ENCODE results near the gene HGFAC.

The HGFAC gene

DNA sequence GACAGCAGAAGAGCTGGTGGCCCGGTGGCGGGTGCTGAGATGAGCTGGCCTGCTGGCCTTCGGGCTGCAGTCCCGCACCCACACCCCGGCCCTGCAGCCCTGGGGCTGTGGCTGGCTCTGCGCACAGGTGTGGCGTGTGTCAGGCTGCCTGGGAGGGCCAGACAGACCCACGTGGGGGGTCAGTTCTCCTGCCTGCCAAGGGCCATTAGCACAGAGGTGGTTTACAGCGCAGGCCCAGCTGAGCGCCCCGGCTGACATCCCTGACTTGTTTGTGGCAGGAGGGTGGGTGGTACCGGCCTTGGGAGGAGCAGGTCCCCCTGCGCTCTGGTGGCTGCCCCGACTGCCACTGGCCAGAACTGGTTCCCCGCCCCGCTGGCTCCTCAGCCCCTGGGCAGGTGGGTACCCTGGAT lies 9.4 kb upstream of the HGFAC start:
- no peak for DNase-seq (ENCODE audit: insufficient read length, low spot score)
- FAIRE-seq = no peak
- TF ChIP-seq POLR2AphosphoS5 (IDR thresholded peaks at IDR 0.05; ENCODE audit: low read depth, low read length) (no peak), SPI1 (IDR thresholded peaks at IDR 0.05; ENCODE audit: low read depth, low read length) (no peak)

DNA sequence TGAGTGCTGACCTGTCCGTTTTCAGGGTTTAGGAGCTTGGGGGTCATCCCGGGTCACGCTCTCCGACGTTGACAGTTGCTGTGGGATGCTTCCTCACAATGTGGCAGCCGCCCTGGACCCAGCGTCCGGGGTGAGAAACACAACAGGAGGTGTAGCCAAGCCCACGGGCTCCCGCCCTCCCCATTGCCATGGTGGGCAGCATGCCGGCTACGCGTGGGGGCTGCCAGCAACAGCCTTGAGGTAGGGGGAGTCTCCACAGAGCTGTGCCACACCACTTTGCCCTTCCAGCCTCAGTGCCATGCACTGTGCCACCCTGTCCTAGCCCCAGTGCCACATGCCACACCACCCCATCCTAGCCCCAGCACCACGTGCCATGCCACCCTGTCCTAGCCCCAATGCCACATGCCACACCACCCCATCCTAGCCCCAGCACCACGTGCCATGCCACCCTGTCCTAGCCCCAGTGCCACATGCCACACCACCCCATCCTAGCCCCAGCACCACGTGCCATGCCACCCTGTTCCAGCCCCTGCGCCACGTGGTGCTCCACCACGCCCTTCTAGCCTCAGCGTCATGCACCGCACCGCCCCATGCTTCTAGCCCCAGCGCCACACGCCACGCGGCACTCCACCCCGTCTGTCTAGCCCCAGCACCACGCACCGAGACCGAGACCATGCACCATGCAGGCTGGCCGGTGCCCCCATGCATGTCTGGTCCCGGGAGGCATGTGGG lies 8.5 kb upstream of the HGFAC start:
- FAIRE-seq (no peak), DNase-seq (ENCODE audit: insufficient read length, low spot score) (no peak)
- TF ChIP-seq TAF1 (IDR thresholded peaks at IDR 0.05; ENCODE audit: low read depth, low read length) = no peak
- no peak for TF ChIP-seq POLR2A (IDR thresholded peaks at IDR 0.05; ENCODE audit: low read depth, low read length)
- TF ChIP-seq POLR2AphosphoS5 (IDR thresholded peaks at IDR 0.05; ENCODE audit: low read depth, low read length) = no peak
- no peak for TF ChIP-seq PAX5 (IDR thresholded peaks at IDR 0.05; ENCODE audit: insufficient read depth, low read length, severe bottlenecking)
- no peak for TF ChIP-seq SPI1 (IDR thresholded peaks at IDR 0.05; ENCODE audit: low read depth, low read length)
- TF ChIP-seq POU2F2 (IDR thresholded peaks at IDR 0.05; ENCODE audit: low read depth, low read length) = no peak

GRCh38 chr4:3434881-3435685 lies 6.7 kb upstream of the HGFAC start:
- TF ChIP-seq POLR2AphosphoS5 (IDR thresholded peaks at IDR 0.05; ENCODE audit: low read depth, low read length) = no peak
- no peak for TF ChIP-seq PAX5 (IDR thresholded peaks at IDR 0.05; ENCODE audit: insufficient read depth, low read length, severe bottlenecking)
- no peak for TF ChIP-seq TAF1 (IDR thresholded peaks at IDR 0.05; ENCODE audit: low read depth, low read length)
- no peak for DNase-seq (ENCODE audit: insufficient read length, low spot score)

GRCh38 chr4:3435686-3435956 lies 6.1 kb upstream of the HGFAC start:
- TF ChIP-seq SPI1 (IDR thresholded peaks at IDR 0.05; ENCODE audit: low read depth, low read length) (no peak), POU2F2 (IDR thresholded peaks at IDR 0.05; ENCODE audit: low read depth, low read length) (no peak), POLR2AphosphoS5 (IDR thresholded peaks at IDR 0.05; ENCODE audit: low read depth, low read length) (no peak), POLR2A (IDR thresholded peaks at IDR 0.05; ENCODE audit: low read depth, low read length) (no peak), PAX5 (IDR thresholded peaks at IDR 0.05; ENCODE audit: insufficient read depth, low read length, severe bottlenecking) (no peak), TAF1 (IDR thresholded peaks at IDR 0.05; ENCODE audit: low read depth, low read length) (no peak)
- FAIRE-seq (no peak), DNase-seq (ENCODE audit: insufficient read length, low spot score) (no peak)

More at GRCh38 chr4:3434881-3435685, 6.7 kb upstream of the HGFAC start:
- FAIRE-seq = no peak

DNA sequence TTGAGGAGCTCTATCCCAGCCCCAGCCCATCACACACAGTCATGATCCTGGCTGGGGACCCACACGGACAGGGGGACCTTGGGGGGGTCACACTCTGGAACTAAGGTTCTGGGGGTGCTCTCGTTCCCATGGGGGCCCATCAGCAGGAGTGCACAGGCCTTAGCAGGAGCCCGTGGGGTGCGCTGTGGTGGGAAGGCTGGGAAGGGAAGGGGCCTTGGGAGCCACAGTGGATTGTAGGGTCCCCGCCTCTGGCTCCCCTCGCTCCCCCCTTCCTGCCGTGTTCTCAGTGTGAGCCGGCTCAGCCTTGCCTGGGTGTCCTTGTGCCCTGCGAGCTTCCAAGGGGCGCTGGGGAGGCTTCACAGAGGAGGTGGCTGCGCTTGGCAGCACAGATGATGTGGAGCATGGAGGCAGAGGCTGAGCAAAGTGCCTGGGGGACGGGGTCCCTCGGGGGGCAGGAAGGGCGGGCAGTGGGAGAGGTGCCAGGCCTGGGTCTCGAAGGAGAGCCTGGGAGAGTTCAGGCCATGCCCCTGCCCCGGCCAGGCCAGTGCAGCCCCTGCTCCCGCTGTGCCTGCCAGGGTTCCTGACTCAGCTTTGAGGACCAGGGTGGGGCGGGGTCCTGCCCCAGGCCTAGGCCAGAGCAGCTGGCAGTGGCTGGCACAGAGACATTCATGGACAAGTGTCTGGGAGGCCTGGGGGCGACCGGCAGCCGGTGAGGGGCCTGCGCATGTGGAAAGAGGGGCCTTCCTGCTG lies 5.5 kb upstream of the HGFAC start:
- DNase-seq (ENCODE audit: insufficient read length, low spot score) = no peak
- no peak for FAIRE-seq
- TF ChIP-seq POLR2A (IDR thresholded peaks at IDR 0.05; ENCODE audit: low read depth, low read length) (no peak), SPI1 (IDR thresholded peaks at IDR 0.05; ENCODE audit: low read depth, low read length) (no peak), TAF1 (IDR thresholded peaks at IDR 0.05; ENCODE audit: low read depth, low read length) (no peak), POU2F2 (IDR thresholded peaks at IDR 0.05; ENCODE audit: low read depth, low read length) (no peak), PAX5 (IDR thresholded peaks at IDR 0.05; ENCODE audit: insufficient read depth, low read length, severe bottlenecking) (no peak), POLR2AphosphoS5 (IDR thresholded peaks at IDR 0.05; ENCODE audit: low read depth, low read length) (no peak)

DNA sequence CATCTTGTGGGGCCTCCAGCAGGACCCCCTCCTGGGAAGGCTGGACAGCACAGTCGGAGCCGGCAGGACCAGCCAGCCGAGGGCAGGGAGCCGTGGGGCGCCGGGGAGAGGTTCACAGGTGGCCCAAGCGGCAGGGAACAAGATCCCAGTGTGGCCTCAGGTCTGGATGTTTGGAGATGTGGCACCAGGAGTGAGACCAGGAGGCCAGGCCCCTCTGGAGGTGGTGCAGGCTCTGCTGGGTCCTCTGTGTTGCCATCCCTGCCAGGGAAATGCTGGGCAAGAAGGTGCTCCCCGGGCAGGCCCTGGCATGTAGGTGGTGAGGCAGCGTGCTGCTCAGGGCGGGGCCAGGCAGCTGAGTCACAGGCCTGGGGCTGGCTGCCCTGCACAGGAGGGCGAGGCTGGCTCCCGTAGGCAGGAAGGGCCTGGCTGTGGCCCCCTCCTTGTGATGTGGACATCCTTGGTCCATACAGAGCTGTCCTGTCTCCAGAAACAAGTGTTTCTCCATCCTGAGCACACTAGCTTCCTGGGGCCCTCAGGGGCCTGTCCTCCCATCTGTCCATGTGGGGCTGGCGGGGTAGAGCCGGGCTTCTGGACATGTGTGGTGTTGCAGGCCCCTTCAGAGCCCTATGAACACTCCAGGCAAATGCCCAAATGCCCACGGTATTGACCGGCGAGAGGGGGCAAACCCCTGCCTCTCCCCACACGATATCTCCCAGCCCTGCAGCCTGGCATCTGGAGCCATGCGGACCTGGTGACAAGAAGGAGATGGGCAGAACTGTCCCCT lies 4.8 kb upstream of the HGFAC start:
- no peak for DNase-seq (ENCODE audit: insufficient read length, low spot score)
- TF ChIP-seq TAF1 (IDR thresholded peaks at IDR 0.05; ENCODE audit: low read depth, low read length) = no peak
- no peak for TF ChIP-seq POLR2A (IDR thresholded peaks at IDR 0.05; ENCODE audit: low read depth, low read length)
- TF ChIP-seq POU2F2 (IDR thresholded peaks at IDR 0.05; ENCODE audit: low read depth, low read length) = no peak
- TF ChIP-seq PAX5 (IDR thresholded peaks at IDR 0.05; ENCODE audit: insufficient read depth, low read length, severe bottlenecking) = no peak
- TF ChIP-seq POLR2AphosphoS5 (IDR thresholded peaks at IDR 0.05; ENCODE audit: low read depth, low read length) = no peak
- FAIRE-seq = no peak

GRCh38 chr4:3437582-3437936 lies 4.2 kb upstream of the HGFAC start:
- no peak for DNase-seq (ENCODE audit: insufficient read length, low spot score)
- TF ChIP-seq PAX5 (IDR thresholded peaks at IDR 0.05; ENCODE audit: insufficient read depth, low read length, severe bottlenecking) = no peak
- no peak for TF ChIP-seq POLR2A (IDR thresholded peaks at IDR 0.05; ENCODE audit: low read depth, low read length)
- no peak for TF ChIP-seq SPI1 (IDR thresholded peaks at IDR 0.05; ENCODE audit: low read depth, low read length)
- no peak for TF ChIP-seq TAF1 (IDR thresholded peaks at IDR 0.05; ENCODE audit: low read depth, low read length)
- TF ChIP-seq POU2F2 (IDR thresholded peaks at IDR 0.05; ENCODE audit: low read depth, low read length) = no peak
- TF ChIP-seq POLR2AphosphoS5 (IDR thresholded peaks at IDR 0.05; ENCODE audit: low read depth, low read length) = no peak
- FAIRE-seq = no peak

DNA sequence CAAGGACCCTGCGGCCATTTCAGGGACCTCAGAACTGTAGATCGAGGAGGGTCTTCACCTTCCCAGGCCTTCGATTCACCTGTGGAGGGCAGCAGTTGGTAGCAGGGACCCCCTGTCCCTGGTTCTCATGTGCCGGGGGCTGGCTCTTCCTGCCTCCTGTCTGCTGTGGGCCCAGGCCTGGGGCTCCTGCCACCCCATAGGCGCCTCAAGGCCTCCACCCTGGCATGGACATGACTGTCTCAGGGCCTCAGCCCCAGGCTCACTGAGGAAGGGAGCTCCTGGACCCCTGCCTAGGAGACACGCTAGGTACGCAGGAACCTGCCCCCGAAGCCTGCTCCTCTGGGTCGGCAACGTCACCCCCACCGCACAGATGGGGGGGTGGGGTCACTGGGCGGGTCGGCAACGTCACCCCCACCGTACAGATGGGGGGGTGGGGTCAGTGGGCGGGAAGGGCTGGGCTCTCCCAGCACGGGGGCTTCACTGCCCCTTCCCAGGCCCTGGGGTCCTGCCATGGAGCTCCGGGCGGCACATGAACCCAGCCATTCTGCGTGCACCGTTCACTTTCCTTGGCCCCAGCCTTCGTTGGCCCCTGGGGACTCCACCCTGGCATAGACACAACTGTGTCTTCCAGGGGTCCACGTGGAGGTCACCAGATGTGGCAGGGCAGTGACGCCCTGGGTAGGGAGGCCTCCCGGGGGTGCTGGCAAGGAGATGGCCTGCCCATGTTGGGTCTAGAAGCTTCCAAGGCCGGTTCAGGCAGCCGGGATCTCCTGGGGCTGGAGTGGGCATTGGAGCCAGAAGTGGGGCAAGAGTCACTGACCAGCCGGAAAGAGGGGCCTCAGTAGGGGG lies 3.5 kb upstream of the HGFAC start:
- FAIRE-seq (no peak), DNase-seq (ENCODE audit: insufficient read length, low spot score) (no peak)
- TF ChIP-seq POLR2AphosphoS5 (IDR thresholded peaks at IDR 0.05; ENCODE audit: low read depth, low read length) (no peak), PAX5 (IDR thresholded peaks at IDR 0.05; ENCODE audit: insufficient read depth, low read length, severe bottlenecking) (no peak), TAF1 (IDR thresholded peaks at IDR 0.05; ENCODE audit: low read depth, low read length) (no peak), SPI1 (IDR thresholded peaks at IDR 0.05; ENCODE audit: low read depth, low read length) (no peak), POLR2A (IDR thresholded peaks at IDR 0.05; ENCODE audit: low read depth, low read length) (no peak), POU2F2 (IDR thresholded peaks at IDR 0.05; ENCODE audit: low read depth, low read length) (no peak)

Data from GM12891 (cell line).